ENCODE measurements around the gene SIRPG. TPM values are rescaled to one million over a fixed set of nuclear protein-coding genes. Genes with fewer than 3 reads are reported as not detected.

The SIRPG gene
- total RNA-seq, 4 donors from 2014 or later = not detected

DNA sequence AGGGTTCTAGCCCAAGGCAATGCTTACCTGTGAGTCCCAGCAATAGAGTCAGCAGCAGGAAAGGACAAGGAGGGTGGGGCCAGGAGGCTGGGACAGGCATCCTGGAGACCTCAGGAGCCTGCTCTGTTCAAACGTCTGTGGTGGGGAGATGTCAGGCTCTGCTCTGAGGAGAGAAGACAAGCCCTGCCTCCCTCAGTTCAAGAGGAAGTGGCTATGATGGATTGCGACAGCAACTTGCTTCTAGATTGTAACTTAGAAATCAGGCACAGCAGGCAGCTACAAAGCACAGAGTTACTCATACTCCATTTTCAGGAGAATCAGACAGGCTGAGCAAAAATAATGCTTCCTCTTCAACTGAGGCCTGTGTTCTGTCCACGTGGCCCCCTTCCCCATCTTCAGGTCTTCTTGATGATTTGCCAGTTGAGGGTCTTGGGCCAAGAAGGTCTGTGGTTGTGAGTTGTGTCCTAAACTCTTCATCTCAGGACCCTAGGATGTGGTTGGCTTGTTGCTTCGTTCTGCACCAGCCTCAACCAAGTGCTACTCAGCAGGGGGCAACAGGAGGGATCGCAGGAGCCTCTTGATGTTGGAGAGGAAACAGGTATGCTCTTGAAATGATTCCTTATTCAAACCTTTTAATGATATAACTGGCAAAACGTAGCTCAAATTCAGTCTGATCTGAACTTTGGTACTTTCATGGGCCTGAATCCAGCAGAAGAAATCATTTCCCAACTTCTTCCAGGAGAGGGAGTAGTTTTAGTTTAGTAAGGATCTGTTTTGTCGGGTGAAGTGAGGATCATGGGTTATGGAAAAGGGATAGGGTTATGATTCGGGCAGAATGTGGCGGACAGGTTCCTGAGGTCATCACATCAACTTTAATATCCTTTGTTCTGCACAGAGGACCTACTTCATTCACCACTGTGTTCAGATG lies 68.8 kb downstream of the SIRPG start:
- no peak for DNase-seq (ENCODE audit: low spot score in 2 of 2)
- no peak overlapping the region for H3K27ac ChIP-seq
- no peaks in the 10 kb centered on the region for H3K9me3 ChIP-seq
- H3K27me3 ChIP-seq = no peaks in the 10 kb centered on the region
- WGBS = no CpG with 5 or more reads among the region's 9 CpGs
- no peaks in the 10 kb centered on the region for H3K4me1 ChIP-seq
- no peak for TF ChIP-seq POLR2A (IDR thresholded peaks at IDR 0.05)
- no peak for TF ChIP-seq POLR2AphosphoS5 (IDR thresholded peaks at IDR 0.05)
- no peak for TF ChIP-seq EP300 (IDR thresholded peaks at IDR 0.05)
- TF ChIP-seq, protein P1, sequence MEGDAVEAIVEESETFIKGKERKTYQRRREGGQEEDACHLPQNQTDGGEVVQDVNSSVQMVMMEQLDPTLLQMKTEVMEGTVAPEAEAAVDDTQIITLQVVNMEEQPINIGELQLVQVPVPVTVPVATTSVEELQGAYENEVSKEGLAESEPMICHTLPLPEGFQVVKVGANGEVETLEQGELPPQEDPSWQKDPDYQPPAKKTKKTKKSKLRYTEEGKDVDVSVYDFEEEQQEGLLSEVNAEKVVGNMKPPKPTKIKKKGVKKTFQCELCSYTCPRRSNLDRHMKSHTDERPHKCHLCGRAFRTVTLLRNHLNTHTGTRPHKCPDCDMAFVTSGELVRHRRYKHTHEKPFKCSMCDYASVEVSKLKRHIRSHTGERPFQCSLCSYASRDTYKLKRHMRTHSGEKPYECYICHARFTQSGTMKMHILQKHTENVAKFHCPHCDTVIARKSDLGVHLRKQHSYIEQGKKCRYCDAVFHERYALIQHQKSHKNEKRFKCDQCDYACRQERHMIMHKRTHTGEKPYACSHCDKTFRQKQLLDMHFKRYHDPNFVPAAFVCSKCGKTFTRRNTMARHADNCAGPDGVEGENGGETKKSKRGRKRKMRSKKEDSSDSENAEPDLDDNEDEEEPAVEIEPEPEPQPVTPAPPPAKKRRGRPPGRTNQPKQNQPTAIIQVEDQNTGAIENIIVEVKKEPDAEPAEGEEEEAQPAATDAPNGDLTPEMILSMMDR (IDR thresholded peaks at IDR 0.05) = no peak
- H3K36me3 ChIP-seq = no peaks in the 10 kb centered on the region
- no peak overlapping the region for H3K4me3 ChIP-seq

DNA sequence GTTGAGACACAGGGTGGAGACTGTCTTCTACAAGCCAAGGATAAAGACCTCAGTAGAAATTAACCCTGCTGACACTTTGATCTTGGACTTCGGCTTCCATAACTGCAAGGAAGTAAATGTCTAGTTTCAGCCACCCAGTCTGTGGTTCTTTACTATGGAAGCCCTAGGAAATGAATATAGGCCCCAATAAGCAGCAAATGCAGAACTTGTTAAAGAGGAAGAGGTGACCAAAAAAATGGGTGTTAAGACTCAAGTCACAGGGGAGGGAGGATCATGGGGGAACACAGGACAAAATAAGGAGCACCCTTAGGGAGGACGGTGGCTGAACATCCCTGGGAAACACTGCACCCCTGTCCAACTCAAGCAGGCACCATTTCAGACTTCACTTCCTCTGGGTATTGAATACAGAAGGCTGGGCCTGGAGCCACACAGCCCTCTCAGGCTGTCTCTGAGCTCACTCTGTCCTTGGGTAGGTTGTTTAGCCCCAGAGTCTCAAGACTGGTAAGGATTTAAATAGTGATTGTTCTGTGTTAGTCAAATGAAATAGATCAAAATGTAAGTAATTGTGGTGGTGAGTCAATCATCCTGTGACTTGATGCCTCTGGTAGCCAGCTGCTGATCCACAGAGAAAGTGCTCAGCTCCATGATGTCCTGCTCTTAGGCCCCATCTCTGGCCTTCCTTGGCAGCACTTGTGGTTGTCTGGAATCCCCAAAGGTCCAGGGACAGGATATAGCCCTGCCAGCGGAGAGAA lies 69.6 kb downstream of the SIRPG start:
- DNase-seq (ENCODE audit: low spot score in 2 of 2) = no peak
- no peaks in the 10 kb centered on the region for H3K4me1 ChIP-seq
- H3K27ac ChIP-seq = no peak overlapping the region
- WGBS = no CpG with 5 or more reads among the region's 3 CpGs
- no peak overlapping the region for H3K4me3 ChIP-seq
- no peaks in the 10 kb centered on the region for H3K9me3 ChIP-seq
- TF ChIP-seq, protein P1 (IDR thresholded peaks at IDR 0.05) = no peak
- no peak for TF ChIP-seq POLR2AphosphoS5 (IDR thresholded peaks at IDR 0.05)
- no peak for TF ChIP-seq EP300 (IDR thresholded peaks at IDR 0.05)
- TF ChIP-seq POLR2A (IDR thresholded peaks at IDR 0.05) = no peak
- no peaks in the 10 kb centered on the region for H3K36me3 ChIP-seq
- H3K27me3 ChIP-seq = no peaks in the 10 kb centered on the region

DNA sequence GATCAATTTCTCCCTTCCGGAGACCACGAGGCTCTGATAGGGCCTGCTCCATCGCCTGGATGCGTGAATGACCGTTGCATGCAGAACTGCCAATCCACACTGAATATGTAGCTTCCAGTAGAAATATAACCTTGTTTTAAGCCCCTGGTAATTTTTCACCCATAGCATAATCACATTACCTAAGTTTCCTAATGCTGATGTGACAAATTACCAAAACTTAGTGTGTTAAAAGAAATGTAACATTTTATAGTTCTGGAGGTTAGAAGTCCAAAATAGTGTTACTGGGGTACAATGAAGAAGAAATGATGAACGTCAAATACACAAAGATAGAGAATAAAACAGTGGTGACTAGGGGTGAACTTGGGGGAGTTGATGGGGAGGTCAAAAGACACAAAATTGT lies 78.1 kb downstream of the SIRPG start:
- TF ChIP-seq EP300 (IDR thresholded peaks at IDR 0.05) (no peak), POLR2A (IDR thresholded peaks at IDR 0.05) (no peak), POLR2AphosphoS5 (IDR thresholded peaks at IDR 0.05) (no peak)
- TF ChIP-seq, protein P1 (IDR thresholded peaks at IDR 0.05) = no peak
- H3K9me3 ChIP-seq = no peaks in the 10 kb centered on the region
- H3K27me3 ChIP-seq = no peaks in the 10 kb centered on the region
- H3K4me1 ChIP-seq = no peaks in the 10 kb centered on the region
- H3K27ac ChIP-seq = no peak overlapping the region
- H3K36me3 ChIP-seq = no peaks in the 10 kb centered on the region
- 88% methylated on average over 6 of the region's 6 CpGs for WGBS
- no peak for DNase-seq (ENCODE audit: low spot score in 2 of 2)
- no peak overlapping the region for H3K4me3 ChIP-seq

Other genes with a start within 250 kb of the SIRPG start
- 10 to 100 TPM; 55.0 to 75.3 (median 64.3) TPM for gene NSFL1C, start 190.9 kb downstream of the SIRPG start, total RNA-seq
- 1 to 10 TPM in 3 of 4 donors, under 1 TPM in 1; 0.87 to 3.9 (median 1.3) TPM for gene SIRPB2, start 166.4 kb downstream of the SIRPG start, total RNA-seq
- not detected for gene SIRPD, start 100.1 kb downstream of the SIRPG start, total RNA-seq
- 1 to 10 TPM in 2 of 4 donors, under 1 TPM in 1, not detected in 1; 0.38 to 3.3 (median 1.0) TPM for gene SIRPB1, start 37.8 kb downstream of the SIRPG start, total RNA-seq
- gene SIRPA, start 237.6 kb upstream of the SIRPG start, total RNA-seq = 10 to 100 TPM; 30.3 to 53.3 (median 47.3) TPM

Measured in suprapubic skin (tissue), 4 donors.